ENCODE results near the gene THOC6.

The THOC6 gene

GRCh38 chr16:3023669-3024478 is at the start of gene THOC6, which contains the start of gene HCFC1R1:
Gene THOC6, plus strand, starts transcription at chr16:3024035. Its CDS starts 292 bp downstream, at chr16:3024327.
Gene HCFC1R1, minus strand, starts transcription at chr16:3023942. Its CDS starts 1 bp downstream, at chr16:3023941.
- DNase-seq = peak; percentile 98

- no peak for DNase-seq
Observed at GRCh38 chr16:2974319-2975056, 49.3 kb upstream of the THOC6 start.

- DNase-seq = no peak
Observed at GRCh38 chr16:2975161-2975795, 48.6 kb upstream of the THOC6 start.

- DNase-seq = no peak
Observed at GRCh38 chr16:2976201-2976600, 47.6 kb upstream of the THOC6 start.

- DNase-seq = no peak
Observed at GRCh38 chr16:2976673-2977072, 47.2 kb upstream of the THOC6 start.

- peak; percentile 17 for DNase-seq
Observed at GRCh38 chr16:2977440-2977839, 46.4 kb upstream of the THOC6 start.

GRCh38 chr16:2979669-2980226 is 44.1 kb upstream of the THOC6 start:
- DNase-seq = peak; percentile 45

GRCh38 chr16:2980227-2981176 is 43.3 kb upstream of the THOC6 start, which contains the start of gene PKMYT1:
Gene PKMYT1, minus strand, starts transcription at chr16:2980446. Its CDS starts 789 bp downstream, at chr16:2979657.
- peak; percentile 89 for DNase-seq

GRCh38 chr16:2981177-2981898 is 42.5 kb upstream of the THOC6 start:
- DNase-seq = no peak

- no peak for DNase-seq
Observed at GRCh38 chr16:2981899-2982250, 42.0 kb upstream of the THOC6 start.

GRCh38 chr16:2982402-2982801 is 41.4 kb upstream of the THOC6 start:
- no peak for DNase-seq

- DNase-seq = peak; percentile 84
Observed at GRCh38 chr16:2983706-2984136, 40.1 kb upstream of the THOC6 start.

- no peak for DNase-seq
Observed at GRCh38 chr16:2985462-2985861, 38.4 kb upstream of the THOC6 start.

- peak; percentile 20 for DNase-seq
Observed at GRCh38 chr16:2985893-2986355, 37.9 kb upstream of the THOC6 start.

- DNase-seq = no peak
Observed at GRCh38 chr16:2986623-2987188, 37.1 kb upstream of the THOC6 start.

- DNase-seq = no peak
Observed at GRCh38 chr16:2987286-2987685, 36.5 kb upstream of the THOC6 start.

GRCh38 chr16:2987833-2988232 is 36.0 kb upstream of the THOC6 start:
- no peak for DNase-seq

GRCh38 chr16:2988590-2989099 is 35.2 kb upstream of the THOC6 start:
- no peak for DNase-seq

- peak; percentile 15 for DNase-seq
Observed at GRCh38 chr16:2990891-2991290, 32.9 kb upstream of the THOC6 start.

GRCh38 chr16:2991566-2992261 is 32.1 kb upstream of the THOC6 start:
- no peak for DNase-seq
